ENCODE measurements around the gene WDR73.

Gene WDR73

GRCh38 chr15:84668221-84668982 lies 14.3 kb upstream of the WDR73 start:
- TF ChIP-seq TAF1 (IDR thresholded peaks at IDR 0.05; ENCODE audit: borderline replicate concordance, insufficient read depth, low read length): no peak
- no peak for TF ChIP-seq REST (IDR thresholded peaks at IDR 0.05; ENCODE audit: insufficient read depth in 1 of 2, low read depth in 2 of 2, low read length in 2 of 2)
- no peak for TF ChIP-seq FOXP2 (optimal IDR thresholded peaks at IDR 0.05; ENCODE audit: borderline replicate concordance, extremely low read depth, extremely low read length, insufficient read depth)
- TF ChIP-seq POLR2AphosphoS5 (IDR thresholded peaks at IDR 0.05; ENCODE audit: low read depth, low read length): no peak
- no peak for TF ChIP-seq SIN3A (IDR thresholded peaks at IDR 0.05; ENCODE audit: borderline replicate concordance, insufficient read depth, low read length)

- TF ChIP-seq TAF1 (IDR thresholded peaks at IDR 0.05; ENCODE audit: borderline replicate concordance, insufficient read depth, low read length) (no peak), REST (IDR thresholded peaks at IDR 0.05; ENCODE audit: insufficient read depth in 1 of 2, low read depth in 2 of 2, low read length in 2 of 2) (no peak), POLR2AphosphoS5 (IDR thresholded peaks at IDR 0.05; ENCODE audit: low read depth, low read length) (no peak), FOXP2 (optimal IDR thresholded peaks at IDR 0.05; ENCODE audit: borderline replicate concordance, extremely low read depth, extremely low read length, insufficient read depth) (no peak), SIN3A (IDR thresholded peaks at IDR 0.05; ENCODE audit: borderline replicate concordance, insufficient read depth, low read length) (no peak)
Measured at GRCh38 chr15:84666373-84666772, 12.3 kb upstream of the WDR73 start.

GRCh38 chr15:84661001-84661400 lies 6.9 kb upstream of the WDR73 start:
- TF ChIP-seq FOXP2 (optimal IDR thresholded peaks at IDR 0.05; ENCODE audit: borderline replicate concordance, extremely low read depth, extremely low read length, insufficient read depth) (no peak), REST (IDR thresholded peaks at IDR 0.05; ENCODE audit: insufficient read depth in 1 of 2, low read depth in 2 of 2, low read length in 2 of 2) (no peak), TAF1 (IDR thresholded peaks at IDR 0.05; ENCODE audit: borderline replicate concordance, insufficient read depth, low read length) (no peak), POLR2AphosphoS5 (IDR thresholded peaks at IDR 0.05; ENCODE audit: low read depth, low read length) (no peak), SIN3A (IDR thresholded peaks at IDR 0.05; ENCODE audit: borderline replicate concordance, insufficient read depth, low read length) (no peak)

GRCh38 chr15:84659904-84660781 lies 6.1 kb upstream of the WDR73 start:
- TF ChIP-seq FOXP2 (optimal IDR thresholded peaks at IDR 0.05; ENCODE audit: borderline replicate concordance, extremely low read depth, extremely low read length, insufficient read depth) (no peak), SIN3A (IDR thresholded peaks at IDR 0.05; ENCODE audit: borderline replicate concordance, insufficient read depth, low read length) (no peak), REST (IDR thresholded peaks at IDR 0.05; ENCODE audit: insufficient read depth in 1 of 2, low read depth in 2 of 2, low read length in 2 of 2) (no peak), TAF1 (IDR thresholded peaks at IDR 0.05; ENCODE audit: borderline replicate concordance, insufficient read depth, low read length) (no peak), POLR2AphosphoS5 (IDR thresholded peaks at IDR 0.05; ENCODE audit: low read depth, low read length) (no peak)
